Retinal pigment epithelial cell (primary cell): ENCODE measurements around the gene REX1BD.

Experiments
- DNase-seq: peaks from one replicate; pipeline ENCODE4 v3.0.0-alpha.2; 2010; ENCODE audit warnings: low read depth
- H3K4me3 ChIP-seq: 2 replicates; pipeline ENCODE4 v1.5.1; 2011; ENCODE audit warnings: mild to moderate bottlenecking, low read length, control low read depth, moderate library complexity
- TF ChIP-seq, protein P1 (sequence below): conservative IDR thresholded peaks from 2 replicates; pipeline ENCODE4 v1.5.1; 2011; ENCODE audit warnings: low read depth, low read length, control low read depth, inconsistent platforms

REX1BD gene

DNA sequence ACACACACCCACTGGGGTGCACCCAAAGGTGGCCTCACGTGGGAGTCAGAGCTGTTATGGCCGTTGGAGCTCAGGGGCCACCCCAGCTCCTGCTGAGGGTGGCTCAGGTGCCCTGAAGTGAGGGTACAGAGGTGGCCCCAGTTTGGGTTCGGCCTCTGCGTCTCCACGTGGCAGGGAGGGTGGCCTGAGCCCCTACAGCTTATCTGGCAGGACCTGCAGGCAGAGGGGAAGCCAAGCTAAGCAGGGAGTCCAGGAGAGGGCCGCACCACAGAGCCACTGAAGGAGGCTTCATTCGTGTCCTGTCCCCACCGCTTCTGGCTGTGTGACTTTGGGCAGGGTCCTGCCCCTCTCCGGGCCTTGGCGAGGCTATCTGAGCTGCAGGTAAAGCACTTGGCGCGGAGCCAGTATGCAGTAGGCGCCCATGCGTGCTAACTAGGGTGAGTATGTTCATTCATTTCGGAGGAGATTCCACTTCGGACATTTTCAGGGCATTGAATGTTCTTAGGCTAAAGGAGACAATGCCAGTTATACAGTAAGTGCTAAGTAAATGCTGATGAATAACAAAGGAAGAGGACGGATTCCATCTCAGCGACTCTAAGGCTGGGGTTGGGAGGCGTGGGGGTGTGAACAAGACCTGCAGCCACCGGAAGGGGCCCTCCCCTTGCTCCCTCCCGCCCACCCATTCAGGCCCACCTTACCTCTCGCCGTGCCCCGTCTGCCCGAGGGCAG, 4.9 kb downstream of the REX1BD start:
- TF ChIP-seq, protein P1, sequence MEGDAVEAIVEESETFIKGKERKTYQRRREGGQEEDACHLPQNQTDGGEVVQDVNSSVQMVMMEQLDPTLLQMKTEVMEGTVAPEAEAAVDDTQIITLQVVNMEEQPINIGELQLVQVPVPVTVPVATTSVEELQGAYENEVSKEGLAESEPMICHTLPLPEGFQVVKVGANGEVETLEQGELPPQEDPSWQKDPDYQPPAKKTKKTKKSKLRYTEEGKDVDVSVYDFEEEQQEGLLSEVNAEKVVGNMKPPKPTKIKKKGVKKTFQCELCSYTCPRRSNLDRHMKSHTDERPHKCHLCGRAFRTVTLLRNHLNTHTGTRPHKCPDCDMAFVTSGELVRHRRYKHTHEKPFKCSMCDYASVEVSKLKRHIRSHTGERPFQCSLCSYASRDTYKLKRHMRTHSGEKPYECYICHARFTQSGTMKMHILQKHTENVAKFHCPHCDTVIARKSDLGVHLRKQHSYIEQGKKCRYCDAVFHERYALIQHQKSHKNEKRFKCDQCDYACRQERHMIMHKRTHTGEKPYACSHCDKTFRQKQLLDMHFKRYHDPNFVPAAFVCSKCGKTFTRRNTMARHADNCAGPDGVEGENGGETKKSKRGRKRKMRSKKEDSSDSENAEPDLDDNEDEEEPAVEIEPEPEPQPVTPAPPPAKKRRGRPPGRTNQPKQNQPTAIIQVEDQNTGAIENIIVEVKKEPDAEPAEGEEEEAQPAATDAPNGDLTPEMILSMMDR: no peak
- no peak for DNase-seq
- no peak overlapping the region for H3K4me3 ChIP-seq

DNA sequence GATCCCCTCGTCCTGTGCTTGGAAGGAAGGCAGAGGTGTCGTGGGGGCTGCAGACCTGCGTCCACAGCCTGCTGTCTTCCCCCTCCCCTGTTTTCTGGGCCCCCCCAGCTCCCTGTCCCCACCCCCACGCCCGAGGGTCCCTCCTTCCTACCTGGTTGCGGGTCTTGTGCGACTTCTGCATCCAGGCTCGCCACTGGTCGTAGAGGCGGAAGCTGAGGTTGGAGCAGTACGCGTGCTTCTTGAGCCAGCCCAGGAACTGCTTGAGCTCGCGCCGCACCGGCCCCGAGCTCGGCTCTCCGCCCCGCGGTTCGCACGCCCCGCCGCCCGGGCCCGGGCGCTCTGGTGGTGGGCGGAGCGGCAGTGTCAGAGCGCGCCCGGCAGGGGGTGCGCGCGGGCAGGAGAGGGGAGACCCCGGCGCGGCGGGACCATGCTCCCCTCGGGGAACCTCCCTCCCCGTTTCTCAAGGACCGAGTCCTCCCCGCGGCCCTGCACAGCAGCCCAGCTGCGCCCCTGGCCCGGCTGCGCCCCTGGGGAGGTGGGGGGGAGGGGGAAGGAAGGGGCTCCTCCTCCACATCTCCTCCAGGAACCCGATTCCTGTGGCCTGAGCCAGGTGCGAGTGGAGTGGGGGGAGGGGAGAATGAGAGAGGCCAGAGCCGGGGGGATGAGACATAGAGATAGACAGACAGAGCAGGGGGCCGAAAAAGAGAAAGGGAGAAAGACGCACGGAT, 5.7 kb downstream of the REX1BD start:
- peak overlapping the region; percentile 27 for H3K4me3 ChIP-seq
- peak; percentile 34 for DNase-seq
- TF ChIP-seq, protein P1: peak; percentile 64

DNA sequence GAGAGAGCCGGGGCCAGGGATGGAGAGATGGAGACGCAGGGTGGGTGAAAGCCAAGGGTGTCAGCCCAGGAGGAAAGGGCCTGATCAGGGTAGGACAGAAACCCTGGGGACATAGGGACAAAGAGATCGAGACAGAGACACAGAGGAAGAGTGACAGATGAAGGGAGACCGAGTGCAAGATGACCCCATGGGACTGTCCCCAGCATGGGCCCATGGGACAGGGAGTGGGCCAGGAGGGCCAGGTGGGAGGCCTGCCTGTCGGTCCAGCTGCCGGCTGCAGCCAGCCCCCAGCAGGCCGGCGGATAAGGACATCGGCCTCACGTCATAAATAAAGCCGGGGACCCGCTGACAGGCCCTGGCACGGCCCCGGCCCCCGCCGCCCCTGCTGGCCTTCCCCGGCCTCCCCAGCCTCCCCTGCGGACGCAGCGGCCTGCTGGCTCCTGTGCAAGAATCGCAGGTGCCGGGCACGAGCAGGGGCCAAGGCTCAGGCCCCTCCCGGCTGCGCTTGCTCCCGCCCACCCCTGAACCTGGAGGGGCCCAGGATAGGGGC, 6.3 kb downstream of the REX1BD start:
- DNase-seq: no peak
- TF ChIP-seq, protein P1: no peak
- H3K4me3 ChIP-seq: peak overlapping the region; percentile 27

DNA sequence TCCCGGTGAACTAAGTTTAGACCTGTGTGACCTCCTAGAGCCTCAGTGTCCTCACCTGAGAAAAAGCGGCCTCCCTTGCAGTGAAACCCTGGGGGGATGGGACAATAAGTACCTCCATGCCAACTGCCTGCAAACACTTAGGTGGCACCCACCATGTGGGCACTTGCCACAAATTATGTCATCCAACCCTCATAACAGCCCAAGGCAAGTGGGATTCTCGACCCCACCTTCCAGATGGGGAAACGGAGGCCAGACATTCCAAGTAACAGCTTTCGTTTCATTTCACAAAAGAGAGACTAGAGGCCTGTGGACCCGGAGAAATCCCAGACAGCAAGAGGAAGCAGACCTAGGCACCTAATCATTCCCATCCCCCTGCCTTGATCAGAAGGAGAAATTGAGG, 6.9 kb downstream of the REX1BD start:
- no peak overlapping the region for H3K4me3 ChIP-seq
- TF ChIP-seq, protein P1: no peak

DNA sequence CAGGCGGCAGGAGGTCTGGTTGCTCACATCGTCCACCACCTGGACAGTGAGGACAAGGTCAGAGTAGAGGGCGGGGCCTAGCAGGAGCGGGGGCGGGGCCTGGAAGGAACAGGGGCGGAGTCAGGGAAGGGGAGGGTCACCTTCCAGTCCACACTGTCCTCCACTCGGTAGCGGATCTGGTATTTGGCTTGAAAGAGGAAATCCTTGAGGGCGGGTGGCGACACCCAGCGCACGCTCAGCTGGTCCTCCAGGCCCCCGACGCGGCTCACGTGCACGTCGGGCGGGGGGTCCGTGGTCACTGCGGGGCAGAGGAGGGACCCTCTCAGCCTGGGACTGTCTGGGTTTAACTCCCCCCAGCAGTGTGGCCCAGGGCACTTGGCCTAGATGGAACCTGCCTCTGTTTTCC, 8.2 kb downstream of the REX1BD start:
- H3K4me3 ChIP-seq: no peak overlapping the region
- TF ChIP-seq, protein P1: no peak
- DNase-seq: no peak

More for the DNA sequence above, 6.9 kb downstream of the REX1BD start:
- no peak for DNase-seq

DNA sequence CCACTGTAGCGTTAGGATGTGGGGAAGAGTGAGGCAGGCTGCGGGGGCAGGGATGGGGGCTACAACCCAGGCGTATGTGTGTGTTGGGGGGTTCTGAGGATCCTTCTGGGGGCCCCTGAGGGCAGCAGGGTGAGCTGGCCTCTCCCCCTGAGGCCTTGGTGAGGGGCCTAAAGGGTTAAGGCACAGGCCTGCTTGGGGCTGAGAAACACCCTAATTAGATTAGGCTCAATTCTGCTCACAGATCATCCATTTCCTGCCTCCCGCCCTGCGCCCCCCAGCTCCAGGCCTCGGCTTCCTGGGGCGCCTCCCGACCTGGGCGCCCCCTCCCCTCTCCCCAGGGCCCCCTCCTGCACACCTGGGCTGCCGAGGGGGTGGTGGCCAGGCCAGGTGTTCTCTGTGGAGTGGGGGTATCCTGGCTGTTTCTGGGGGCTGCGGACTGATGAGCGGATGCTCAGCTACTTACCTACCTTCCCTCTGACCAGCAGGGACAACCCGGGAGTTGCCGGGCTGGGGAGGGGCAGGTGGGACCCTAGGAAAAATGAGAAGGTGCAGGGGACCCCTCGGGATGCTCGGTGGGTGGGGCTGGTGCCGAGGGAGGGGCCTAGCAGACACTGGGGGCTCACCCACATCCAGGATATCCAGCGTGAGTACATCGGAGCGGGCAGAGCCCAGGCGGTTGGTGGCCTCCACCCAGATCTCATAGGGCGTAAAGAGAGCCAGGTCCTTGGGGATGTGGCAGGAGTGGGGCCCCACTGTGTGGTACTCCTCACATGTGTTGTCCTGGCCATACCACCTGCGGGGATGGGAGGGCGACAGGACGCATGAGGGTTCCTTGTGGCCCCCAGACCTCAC, 9.4 kb downstream of the REX1BD start:
- no peak overlapping the region for H3K4me3 ChIP-seq
- TF ChIP-seq, protein P1: no peak

More for the DNA sequence above, 9.4 kb downstream of the REX1BD start:
- DNase-seq: no peak
